Fibroblast of the aortic adventitia (primary cell): Measurements from ENCODE around the gene CBFA2T2. TPM values are rescaled to one million over a fixed set of nuclear protein-coding genes. Genes with fewer than 3 reads are reported as not detected.

Experiments
- DNase-seq: peaks from one replicate; pipeline ENCODE4 v3.0.0-alpha.2; 2010; ENCODE audit warnings: low read depth
- H3K4me3 ChIP-seq: 2 replicates; pipeline ENCODE4 v1.5.1; 2011; ENCODE audit warnings: low read depth, mild to moderate bottlenecking, control low read depth, low read length, moderate library complexity
- CTCF ChIP-seq: IDR thresholded peaks from 2 replicates; pipeline ENCODE4 v1.5.1; 2011; ENCODE audit warnings: mild to moderate bottlenecking, low read length, control low read depth, inconsistent platforms; ENCODE audit not compliant: insufficient read depth
- total RNA-seq: library from RNA; depleted of rRNA; stranded (reverse); fragments of >200 nt; gene quantifications from 2 replicates; pipeline ENCODE4 v1.2.3, GENCODE V29; 2012; ENCODE audit warnings: low replicate concordance

CBFA2T2 gene
- total RNA-seq, 1 donor, result 11.7 TPM

GRCh38 chr20:33653900-33654596 is 164.2 kb downstream of the CBFA2T2 start:
- DNase-seq, result no peak
- TF ChIP-seq CTCF, result no peak
- H3K4me3 ChIP-seq, result no peak overlapping the region

GRCh38 chr20:33654680-33655161 is 164.8 kb downstream of the CBFA2T2 start:
- TF ChIP-seq CTCF, result no peak
- H3K4me3 ChIP-seq, result no peak overlapping the region
- DNase-seq, result no peak

GRCh38 chr20:33655164-33655563 is 165.3 kb downstream of the CBFA2T2 start:
- H3K4me3 ChIP-seq, result no peak overlapping the region
- no peak for TF ChIP-seq CTCF
- no peak for DNase-seq

- TF ChIP-seq CTCF, result no peak
- no peak for DNase-seq
Measured at GRCh38 chr20:33656010-33656782, 166.3 kb downstream of the CBFA2T2 start.

GRCh38 chr20:33656783-33657703 is 167.1 kb downstream of the CBFA2T2 start:
- no peak overlapping the region for H3K4me3 ChIP-seq
- no peak for DNase-seq
- TF ChIP-seq CTCF, result no peak

More at GRCh38 chr20:33656010-33656782, 166.3 kb downstream of the CBFA2T2 start:
- no peak overlapping the region for H3K4me3 ChIP-seq

GRCh38 chr20:33657704-33658095 is 167.8 kb downstream of the CBFA2T2 start:
- TF ChIP-seq CTCF, result no peak

More at GRCh38 chr20:33657704-33658095, 167.8 kb downstream of the CBFA2T2 start:
- H3K4me3 ChIP-seq, result no peak overlapping the region
- DNase-seq, result no peak
